Liver (tissue), 3 donors: ENCODE measurements around the gene GATA3.

Experiments used
- FOXA2 ChIP-seq: IDR thresholded peaks from 2 replicates; pipeline ENCODE4 v1.6.1; 2016; ENCODE audit warnings: antibody characterized with exemption
- GABPA ChIP-seq, 2 donors: IDR thresholded peaks in 1 of 2; conservative IDR thresholded peaks in 1 of 2; 2 replicates each; pipeline ENCODE4 v1.6.1; 2016; ENCODE audit warnings: antibody characterized with exemption in 2 of 2, mild to moderate bottlenecking in 1 of 2, moderate library complexity in 1 of 2
- NR2F2 ChIP-seq: IDR thresholded peaks from 2 replicates; pipeline ENCODE4 v1.6.1; 2016; ENCODE audit warnings: antibody characterized with exemption
- RAD21 ChIP-seq, 2 donors: IDR thresholded peaks; 2 replicates each; pipeline ENCODE4 v1.6.1; 2016; ENCODE audit warnings: antibody characterized with exemption in 2 of 2, mild to moderate bottlenecking in 2 of 2
- SP1 ChIP-seq: IDR thresholded peaks from 2 replicates; pipeline ENCODE4 v1.6.1; 2018; ENCODE audit warnings: antibody characterized with exemption, mild to moderate bottlenecking
- TAF1 ChIP-seq: conservative IDR thresholded peaks from 2 replicates; pipeline ENCODE4 v1.6.1; 2016; ENCODE audit warnings: antibody characterized with exemption, mild to moderate bottlenecking
- YY1 ChIP-seq: IDR thresholded peaks from 2 replicates; pipeline ENCODE4 v1.6.1; 2016; ENCODE audit warnings: antibody characterized with exemption, mild to moderate bottlenecking
- TF ChIP-seq, protein P1 (sequence below): fragments of 150-350 bp; IDR thresholded peaks from 2 replicates; pipeline ENCODE4 v1.5.1; 2017; ENCODE audit warnings: improper control_type of control experiment, low read depth, low read length; ENCODE audit not compliant: missing input control
- TF ChIP-seq, protein P2 (sequence below): IDR thresholded peaks from 2 replicates; pipeline ENCODE4 v1.6.1; 2016; ENCODE audit warnings: antibody characterized with exemption
- TF ChIP-seq, protein P3 (sequence below): IDR thresholded peaks from 2 replicates; pipeline ENCODE4 v1.6.1; 2016; ENCODE audit warnings: antibody characterized with exemption
- donor health status: healthy.
- donor health status: healthy.

DNA sequence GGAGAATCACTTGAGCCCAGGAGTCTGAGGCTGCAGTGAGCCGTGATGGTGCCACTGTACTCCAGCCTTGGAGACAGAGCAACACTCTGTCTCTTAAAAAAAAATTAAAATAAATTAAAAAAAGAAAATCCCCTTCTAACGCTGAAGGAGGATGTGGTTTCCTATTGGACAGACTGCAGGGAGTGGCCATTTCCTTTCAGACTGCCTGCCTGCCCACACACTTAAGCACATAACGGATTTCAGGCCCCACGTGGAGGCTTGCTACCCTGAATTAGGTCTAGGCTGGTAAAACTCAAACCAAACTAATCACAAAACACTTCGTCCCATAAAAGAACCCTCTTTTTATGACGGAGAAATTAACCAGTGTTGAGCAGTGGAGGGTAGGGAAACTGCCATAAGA lies 34.0 kb downstream of the GATA3 start:
- TF ChIP-seq RAD21 (IDR thresholded peaks at IDR 0.05) (no peak), SP1 (no peak), TAF1 (no peak), GABPA (IDR thresholded peaks at IDR 0.05 in 1 of 2, conservative IDR thresholded peaks at IDR 0.05 in 1 of 2) (no peak), YY1 (no peak), NR2F2 (no peak), FOXA2 (no peak)
- TF ChIP-seq, protein P1, sequence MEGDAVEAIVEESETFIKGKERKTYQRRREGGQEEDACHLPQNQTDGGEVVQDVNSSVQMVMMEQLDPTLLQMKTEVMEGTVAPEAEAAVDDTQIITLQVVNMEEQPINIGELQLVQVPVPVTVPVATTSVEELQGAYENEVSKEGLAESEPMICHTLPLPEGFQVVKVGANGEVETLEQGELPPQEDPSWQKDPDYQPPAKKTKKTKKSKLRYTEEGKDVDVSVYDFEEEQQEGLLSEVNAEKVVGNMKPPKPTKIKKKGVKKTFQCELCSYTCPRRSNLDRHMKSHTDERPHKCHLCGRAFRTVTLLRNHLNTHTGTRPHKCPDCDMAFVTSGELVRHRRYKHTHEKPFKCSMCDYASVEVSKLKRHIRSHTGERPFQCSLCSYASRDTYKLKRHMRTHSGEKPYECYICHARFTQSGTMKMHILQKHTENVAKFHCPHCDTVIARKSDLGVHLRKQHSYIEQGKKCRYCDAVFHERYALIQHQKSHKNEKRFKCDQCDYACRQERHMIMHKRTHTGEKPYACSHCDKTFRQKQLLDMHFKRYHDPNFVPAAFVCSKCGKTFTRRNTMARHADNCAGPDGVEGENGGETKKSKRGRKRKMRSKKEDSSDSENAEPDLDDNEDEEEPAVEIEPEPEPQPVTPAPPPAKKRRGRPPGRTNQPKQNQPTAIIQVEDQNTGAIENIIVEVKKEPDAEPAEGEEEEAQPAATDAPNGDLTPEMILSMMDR, result no peak
- TF ChIP-seq, protein P2, sequence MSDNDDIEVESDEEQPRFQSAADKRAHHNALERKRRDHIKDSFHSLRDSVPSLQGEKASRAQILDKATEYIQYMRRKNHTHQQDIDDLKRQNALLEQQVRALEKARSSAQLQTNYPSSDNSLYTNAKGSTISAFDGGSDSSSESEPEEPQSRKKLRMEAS, result no peak
- TF ChIP-seq, protein P3, sequence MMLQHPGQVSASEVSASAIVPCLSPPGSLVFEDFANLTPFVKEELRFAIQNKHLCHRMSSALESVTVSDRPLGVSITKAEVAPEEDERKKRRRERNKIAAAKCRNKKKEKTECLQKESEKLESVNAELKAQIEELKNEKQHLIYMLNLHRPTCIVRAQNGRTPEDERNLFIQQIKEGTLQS, result no peak
